ENCODE data around the gene FHOD3.

DNA sequence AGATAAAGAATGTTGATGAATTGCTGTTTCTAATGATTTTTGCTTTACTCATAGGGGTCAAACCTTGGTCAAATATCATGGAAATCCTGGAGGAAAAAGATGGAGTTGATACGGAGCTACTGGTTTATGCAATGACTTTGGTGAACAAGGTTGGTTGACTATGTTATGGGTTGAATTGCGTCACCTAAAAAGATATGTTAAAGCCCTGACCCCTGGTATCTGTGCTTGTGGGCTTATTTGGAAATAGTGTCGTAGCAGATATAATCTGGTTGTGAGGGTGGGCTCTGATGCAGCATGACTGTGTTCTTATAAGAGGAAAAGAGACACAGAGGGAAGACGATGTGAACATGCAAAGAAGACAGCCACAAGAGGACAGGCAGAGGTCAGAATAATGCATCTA, 305.1 kb downstream of the FHOD3 start:
- TF ChIP-seq, protein P1, sequence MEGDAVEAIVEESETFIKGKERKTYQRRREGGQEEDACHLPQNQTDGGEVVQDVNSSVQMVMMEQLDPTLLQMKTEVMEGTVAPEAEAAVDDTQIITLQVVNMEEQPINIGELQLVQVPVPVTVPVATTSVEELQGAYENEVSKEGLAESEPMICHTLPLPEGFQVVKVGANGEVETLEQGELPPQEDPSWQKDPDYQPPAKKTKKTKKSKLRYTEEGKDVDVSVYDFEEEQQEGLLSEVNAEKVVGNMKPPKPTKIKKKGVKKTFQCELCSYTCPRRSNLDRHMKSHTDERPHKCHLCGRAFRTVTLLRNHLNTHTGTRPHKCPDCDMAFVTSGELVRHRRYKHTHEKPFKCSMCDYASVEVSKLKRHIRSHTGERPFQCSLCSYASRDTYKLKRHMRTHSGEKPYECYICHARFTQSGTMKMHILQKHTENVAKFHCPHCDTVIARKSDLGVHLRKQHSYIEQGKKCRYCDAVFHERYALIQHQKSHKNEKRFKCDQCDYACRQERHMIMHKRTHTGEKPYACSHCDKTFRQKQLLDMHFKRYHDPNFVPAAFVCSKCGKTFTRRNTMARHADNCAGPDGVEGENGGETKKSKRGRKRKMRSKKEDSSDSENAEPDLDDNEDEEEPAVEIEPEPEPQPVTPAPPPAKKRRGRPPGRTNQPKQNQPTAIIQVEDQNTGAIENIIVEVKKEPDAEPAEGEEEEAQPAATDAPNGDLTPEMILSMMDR (IDR thresholded peaks at IDR 0.05): no peak
- TF ChIP-seq POLR2A (IDR thresholded peaks at IDR 0.05): no peak
